Prostate gland (tissue), 2 donors: ENCODE results near the gene CC2D1B. TPM values are rescaled to one million over a fixed set of nuclear protein-coding genes. Genes with fewer than 3 reads are reported as not detected.

ENCODE experiments used
- DNase-seq: peaks from one replicate; pipeline ENCODE4 v3.0.0-alpha.2; 2019; ENCODE audit warnings: low spot score
- H3K27ac ChIP-seq, 2 donors: fragments of 200-600 bp; sonication (generic); 2 replicates each; pipeline ENCODE4 v1.5.1; 2017 to 2019
- H3K27me3 ChIP-seq: fragments of 200-600 bp; sonication (generic); replicated peaks from 2 replicates; pipeline ENCODE4 v1.5.1; 2019; ENCODE audit not compliant: insufficient read depth
- H3K36me3 ChIP-seq, 2 donors: fragments of 200-600 bp; sonication (generic); 1 replicate in 1 of 2; 2 replicates in 1 of 2; pipeline versions ENCODE4 v1.5.1 to v1.8.1; 2017 to 2019
- H3K4me1 ChIP-seq: fragments of 200-600 bp; sonication (generic); replicated peaks from 2 replicates; pipeline ENCODE4 v1.5.1; 2019
- H3K4me3 ChIP-seq, 2 donors: fragments of 200-600 bp; sonication (generic); 2 replicates each; pipeline ENCODE4 v1.5.1; 2017 to 2019
- H3K9me3 ChIP-seq: fragments of 200-600 bp; sonication (generic); 2 replicates; pipeline ENCODE4 v1.5.1; 2017
- CTCF ChIP-seq, 4 experiments: fragments of 200-600 bp in 2 of 4; fragments of 450-650 bp in 2 of 4; sonication (generic) in 2 of 4; IDR thresholded peaks; 1 replicate in 3 of 4; 2 replicates in 1 of 4; pipeline ENCODE4 v1.5.1; 2016 to 2019; ENCODE audit warnings: antibody characterized with exemption in 4 of 4, mild to moderate bottlenecking in 2 of 4, moderate library complexity in 2 of 4
- POLR2A ChIP-seq: fragments of 450-650 bp; IDR thresholded peaks from one replicate; pipeline ENCODE4 v1.6.1; 2016; ENCODE audit warnings: antibody characterized with exemption, mild to moderate bottlenecking
- POLR2AphosphoS5 ChIP-seq: sonication (generic); formaldehyde crosslinking; IDR thresholded peaks from one replicate; pipeline ENCODE4 v1.6.1; 2017; ENCODE audit warnings: antibody characterized with exemption
- WGBS: methylation state at CpG from one replicate; pipeline ENCODE4 v1.1.5; 2018; 5-methylcytosine and 5-hydroxymethylcytosine counted together
- intact Hi-C: fragments of 100-400 bp; cut with DNase I; formaldehyde crosslinking; loops from one replicate; pipeline ENCODE4 v1.14.2; 2022
- total RNA-seq, 2 donors: library from RNA; depleted of rRNA; stranded (reverse); fragments of >200 nt; gene quantifications; one replicate each; pipeline ENCODE4 v1.1.0, GENCODE V29; 2016

CC2D1B gene
- total RNA-seq: 10 to 100 TPM; 24.2 to 43.9 TPM

- no peaks in the 10 kb centered on the region for H3K36me3 ChIP-seq
- under 1% methylated on average over 55 of the region's 92 CpGs for WGBS
- H3K27ac ChIP-seq: peak within 1 kb of the TSS; percentile 94
- no peaks in the 10 kb centered on the region for H3K27me3 ChIP-seq
- H3K4me3 ChIP-seq: peak within 1 kb of the TSS; percentile 91 to 97
- intact Hi-C loops: loop anchor here (2.0 to 10.0 kb wide), 3 partner anchors 39 to 321 kb away; partner anchors contain the start of genes ORC1, PRPF38A and ZFYVE9
- peak; percentile 24 to 86 (median 48) for TF ChIP-seq CTCF (IDR thresholded peaks at IDR 0.05)
- peak; percentile 95 for TF ChIP-seq POLR2AphosphoS5
- TF ChIP-seq POLR2A: peak; percentile 90
- no peaks in the 10 kb centered on the region for H3K4me1 ChIP-seq
- H3K9me3 ChIP-seq: no peaks in the 10 kb centered on the region
- DNase-seq: peak; percentile 99
Observed at GRCh38 chr1:52365746-52366516, at the start of gene CC2D1B. Gene CC2D1B, minus strand, starts transcription at chr1:52366205. Its CDS starts 1,585 bp downstream, at chr1:52364620.

GRCh38 chr1:52414942-52415341 is 48.9 kb upstream of the CC2D1B start:
- Histone ChIP-seq H3K4me3 (no peak overlapping the region), H3K9me3 (no peaks in the 10 kb centered on the region), H3K36me3 (peaks cover 3 to 13% of the 10 kb centered on the region in 2 donors), H3K27me3 (no peaks in the 10 kb centered on the region), H3K27ac (no peak overlapping the region), H3K4me1 (no peaks in the 10 kb centered on the region)
- no peak for DNase-seq
- TF ChIP-seq POLR2A (no peak), POLR2AphosphoS5 (no peak)
- intact Hi-C loops: no loop called here

GRCh38 chr1:52413410-52413989 is 47.5 kb upstream of the CC2D1B start:
- H3K4me1 ChIP-seq: no peaks in the 10 kb centered on the region
- H3K36me3 ChIP-seq: peaks cover 3 to 13% of the 10 kb centered on the region in 2 donors
- 91% methylated on average over 10 of the region's 10 CpGs for WGBS
- H3K9me3 ChIP-seq: no peaks in the 10 kb centered on the region
- DNase-seq: no peak
- TF ChIP-seq POLR2AphosphoS5: no peak
- no peaks in the 10 kb centered on the region for H3K27me3 ChIP-seq
- intact Hi-C loops: no loop called here
- H3K27ac ChIP-seq: no peak overlapping the region
- H3K4me3 ChIP-seq: no peak overlapping the region

GRCh38 chr1:52404975-52405338 is 39.0 kb upstream of the CC2D1B start:
- Histone ChIP-seq H3K4me1 (no peaks in the 10 kb centered on the region), H3K9me3 (no peaks in the 10 kb centered on the region), H3K27ac (peak overlapping the region; percentile 83 to 85), H3K36me3 (no peaks in the 10 kb centered on the region), H3K27me3 (no peaks in the 10 kb centered on the region), H3K4me3 (peak overlapping the region; percentile 57 to 65)
- DNase-seq: no peak
- intact Hi-C loops: loop anchor here (2.0 to 10.0 kb wide), 4 partner anchors 38 to 512 kb away; partner anchors contain the start of genes CC2D1B and ZFYVE9
- WGBS: 2% methylated on average over 8 of the region's 8 CpGs
- TF ChIP-seq POLR2AphosphoS5: no peak
- TF ChIP-seq CTCF (IDR thresholded peaks at IDR 0.05): no peak
- TF ChIP-seq POLR2A: no peak

GRCh38 chr1:52404116-52404974 is 38.3 kb upstream of the CC2D1B start, which contains the start of the genes ORC1 and PRPF38A:
Gene ORC1, minus strand, starts transcription at chr1:52404423. Its CDS starts 2,200 bp downstream, at chr1:52402223.
Gene PRPF38A, plus strand, starts transcription at chr1:52404602. Its CDS starts 148 bp downstream, at chr1:52404750.
- H3K4me3 ChIP-seq: peak within 1 kb of the TSS; percentile 57 to 65
- no peaks in the 10 kb centered on the region for H3K9me3 ChIP-seq
- intact Hi-C loops: loop anchor here (2.0 to 10.0 kb wide), 4 partner anchors 38 to 513 kb away; partner anchors contain the start of genes CC2D1B and ZFYVE9
- H3K27ac ChIP-seq: peak within 1 kb of the TSS; percentile 83 to 85
- under 1% methylated on average over 57 of the region's 57 CpGs for WGBS
- TF ChIP-seq POLR2AphosphoS5 (peak; percentile 99), POLR2A (peak; percentile 50), CTCF (IDR thresholded peaks at IDR 0.05) (peak in 2 of 4 experiments; percentile 53 to 56)
- no peaks in the 10 kb centered on the region for H3K4me1 ChIP-seq
- no peaks in the 10 kb centered on the region for H3K27me3 ChIP-seq
- peak; percentile 99 for DNase-seq
- H3K36me3 ChIP-seq: no peaks in the 10 kb centered on the region
